GM19023 (cell line): Measurements from ENCODE around the gene PDK1.
"Not testable (repeated sequence)": the region's sequence is repeated elsewhere in the genome, so short reads cannot be mapped to it uniquely, and the experiment has no call there.

Source experiments
- ATAC-seq: cut with Tn5 transposase; IDR thresholded peaks from one replicate; pipeline ENCODE4 v1.9.1; 2021; ENCODE audit warnings: mild to moderate bottlenecking, moderate library complexity; ENCODE audit not compliant: unreplicated experiment

The PDK1 gene

GRCh38 chr2:172592190-172592589 lies 36.3 kb downstream of the PDK1 start:
- ATAC-seq, result not testable (repeated sequence)

- no peak for ATAC-seq
These were observed 40.9 kb downstream of the PDK1 start for GRCh38 chr2:172596776-172597175.

DNA sequence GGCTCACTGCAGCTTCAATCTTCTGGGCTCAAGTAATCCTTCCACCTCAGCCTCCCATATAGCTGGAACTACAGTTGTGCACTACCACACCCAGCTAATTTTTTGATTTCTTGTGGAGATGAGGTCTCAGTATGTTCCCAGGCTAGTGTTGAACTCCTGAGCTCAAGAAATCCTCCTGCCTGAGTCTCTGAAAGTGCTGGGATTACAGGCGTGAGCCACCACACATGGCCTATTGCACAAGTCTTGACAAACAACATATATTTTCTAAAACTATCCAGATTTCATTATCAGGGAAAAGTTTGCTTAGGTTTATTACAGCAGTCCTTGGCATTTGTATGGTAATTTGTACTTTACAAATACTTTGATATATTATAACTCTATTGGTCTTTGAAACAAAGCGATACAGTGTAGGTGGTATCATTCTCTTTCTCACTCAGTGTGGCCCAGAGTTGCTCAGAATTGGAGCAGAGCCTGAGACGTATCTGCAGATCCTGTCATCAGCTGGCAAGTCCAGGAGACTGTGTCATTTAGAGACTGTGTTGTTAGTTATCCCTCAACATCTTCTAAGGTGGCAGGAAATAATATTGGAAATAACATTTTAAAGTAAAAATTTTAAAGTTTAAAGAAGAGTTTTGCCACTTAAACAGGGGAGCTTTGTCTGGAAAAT lies 41.4 kb downstream of the PDK1 start:
- no peak for ATAC-seq

- no peak for ATAC-seq
These were observed 44.1 kb downstream of the PDK1 start for GRCh38 chr2:172599947-172600346.

- no peak for ATAC-seq
These were observed 44.7 kb downstream of the PDK1 start for GRCh38 chr2:172600557-172601008.

GRCh38 chr2:172606285-172606684 lies 50.4 kb downstream of the PDK1 start:
- no peak for ATAC-seq

DNA sequence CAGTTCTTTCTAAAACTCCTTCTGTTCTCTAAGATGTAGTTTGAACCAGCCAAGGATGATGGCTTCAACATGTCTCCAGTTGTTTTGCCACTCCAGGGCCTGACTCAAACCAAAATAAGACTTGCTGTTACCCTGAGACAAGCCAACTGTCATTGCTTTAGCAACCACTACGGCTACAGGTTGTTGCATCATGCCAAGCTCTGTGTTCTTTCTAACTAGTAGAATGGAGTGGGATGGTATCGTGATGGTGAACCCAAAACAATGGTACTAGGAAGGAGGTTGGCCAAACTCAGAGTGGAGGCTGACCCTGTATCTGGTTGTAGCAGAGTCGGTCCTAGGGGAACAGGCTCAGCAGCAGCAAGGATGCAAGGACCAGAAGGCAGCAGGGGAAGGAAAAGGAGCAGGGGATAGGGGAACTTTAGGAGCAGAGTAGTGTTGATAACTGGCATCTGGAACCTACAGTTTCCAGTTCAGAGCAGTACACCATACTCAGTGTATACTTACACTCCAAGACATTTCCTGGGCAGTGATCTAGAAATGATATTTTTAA lies 51.6 kb downstream of the PDK1 start:
- ATAC-seq, result no peak

DNA sequence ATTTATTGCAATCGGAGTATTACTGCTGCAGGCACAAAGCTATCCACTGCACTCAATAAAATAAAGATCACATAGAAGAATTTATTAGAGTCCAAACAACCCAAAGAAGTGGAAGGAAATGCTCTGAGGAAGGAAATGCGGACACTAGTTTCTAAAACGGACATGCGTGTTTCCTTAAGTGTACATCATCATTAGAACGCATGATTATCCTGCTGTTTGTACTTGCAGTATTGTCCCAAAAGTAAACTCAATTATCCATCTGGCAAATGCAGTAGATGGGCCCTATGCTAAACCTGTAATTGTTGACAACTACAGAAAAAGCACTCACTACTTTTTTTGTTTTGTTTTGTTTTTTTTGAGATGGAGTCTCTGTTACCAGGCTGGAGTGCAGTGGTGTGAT lies 53.6 kb downstream of the PDK1 start:
- ATAC-seq, result no peak

DNA sequence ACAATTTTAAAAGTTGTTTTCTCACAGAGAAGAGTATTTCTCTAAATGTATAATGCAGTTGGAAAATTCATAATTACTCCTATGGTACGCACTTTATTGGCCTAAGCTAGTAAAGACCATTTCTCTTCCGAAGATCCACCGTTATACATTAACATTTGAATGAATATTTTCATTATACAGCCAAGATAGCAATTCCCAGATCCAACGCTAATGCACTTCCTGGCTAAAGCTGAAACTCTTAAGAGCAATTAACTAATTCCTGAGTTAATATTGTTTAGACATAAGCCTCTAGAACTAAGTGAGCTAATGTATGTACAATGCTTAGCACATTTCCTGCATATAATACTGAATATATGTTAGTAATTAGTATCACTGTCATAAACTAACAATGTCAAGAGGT lies 56.2 kb downstream of the PDK1 start:
- no peak for ATAC-seq

GRCh38 chr2:172613040-172613439 lies 57.1 kb downstream of the PDK1 start:
- no peak for ATAC-seq

DNA sequence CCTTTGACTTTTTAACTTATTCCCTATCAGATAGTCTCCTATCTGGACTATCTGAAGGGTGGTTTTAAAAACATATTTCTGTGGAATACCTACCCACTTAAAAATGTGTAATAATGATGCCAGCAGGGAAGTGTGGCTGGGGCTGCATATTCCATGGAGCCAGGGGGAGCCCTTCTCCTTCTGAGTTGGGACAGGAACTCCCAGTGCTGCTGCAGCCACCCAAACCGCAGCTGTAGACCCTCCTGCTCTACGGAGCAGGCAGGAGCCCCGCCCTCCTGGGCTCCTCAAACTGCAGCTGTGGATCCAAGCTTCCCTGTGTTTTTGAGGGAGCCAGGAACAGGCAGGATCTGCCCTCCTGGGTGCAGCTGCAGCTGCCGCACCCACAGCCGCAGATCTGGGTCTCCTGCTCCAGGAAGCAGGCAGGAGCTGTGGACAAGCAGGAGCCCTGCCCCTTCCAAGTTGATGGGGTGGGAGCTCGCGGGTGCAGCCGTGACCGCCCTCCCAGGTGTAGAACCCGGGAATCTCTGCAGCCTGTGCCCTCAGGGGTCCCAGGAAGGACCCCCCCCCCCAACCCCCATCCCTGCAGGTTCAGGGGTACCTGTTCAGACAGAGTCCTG lies 57.8 kb downstream of the PDK1 start:
- no peak for ATAC-seq

DNA sequence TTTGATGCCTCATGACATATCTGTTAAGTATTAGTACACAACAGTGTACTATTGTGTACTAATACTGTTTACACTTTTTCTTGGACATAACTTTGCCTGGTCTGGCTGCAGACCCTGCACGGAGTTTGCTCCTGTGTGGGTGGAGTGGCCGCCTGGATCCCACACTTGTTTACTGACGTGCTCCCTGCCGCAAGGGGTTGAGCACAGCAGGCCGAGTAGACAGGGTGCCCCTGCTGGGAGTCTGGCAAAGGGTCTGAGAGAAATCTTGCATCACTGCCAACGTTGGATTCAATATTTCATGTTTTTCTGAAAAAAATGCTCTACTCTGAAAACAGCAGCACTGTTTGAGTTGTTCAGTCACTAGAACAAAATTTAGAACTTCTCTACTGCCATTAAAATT lies 59.0 kb downstream of the PDK1 start:
- ATAC-seq, result no peak

GRCh38 chr2:172615727-172616261 lies 59.9 kb downstream of the PDK1 start:
- ATAC-seq, result no peak

DNA sequence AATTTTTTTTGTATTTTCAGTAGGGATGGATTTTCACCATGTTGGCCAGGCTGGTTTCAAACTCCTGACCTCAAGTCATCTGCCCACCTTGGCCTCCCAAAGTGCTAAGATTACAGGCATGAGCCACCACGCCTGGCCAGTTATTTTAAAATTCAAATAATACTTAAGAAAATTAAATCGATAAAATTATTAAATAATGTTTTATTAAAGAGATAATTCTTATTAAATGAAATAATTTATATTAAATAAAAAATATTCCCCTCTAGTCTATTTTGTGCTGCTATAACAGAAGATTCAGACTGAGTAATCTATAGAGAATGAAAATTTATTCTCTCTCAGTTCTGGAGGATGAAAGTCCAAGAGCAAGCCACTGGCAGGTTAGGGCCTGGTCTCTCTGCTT lies 61.2 kb downstream of the PDK1 start:
- ATAC-seq, result no peak

- ATAC-seq, result no peak
These were observed 67.5 kb downstream of the PDK1 start for GRCh38 chr2:172623249-172623965.

- no peak for ATAC-seq
These were observed 69.1 kb downstream of the PDK1 start for GRCh38 chr2:172624996-172625395.

DNA sequence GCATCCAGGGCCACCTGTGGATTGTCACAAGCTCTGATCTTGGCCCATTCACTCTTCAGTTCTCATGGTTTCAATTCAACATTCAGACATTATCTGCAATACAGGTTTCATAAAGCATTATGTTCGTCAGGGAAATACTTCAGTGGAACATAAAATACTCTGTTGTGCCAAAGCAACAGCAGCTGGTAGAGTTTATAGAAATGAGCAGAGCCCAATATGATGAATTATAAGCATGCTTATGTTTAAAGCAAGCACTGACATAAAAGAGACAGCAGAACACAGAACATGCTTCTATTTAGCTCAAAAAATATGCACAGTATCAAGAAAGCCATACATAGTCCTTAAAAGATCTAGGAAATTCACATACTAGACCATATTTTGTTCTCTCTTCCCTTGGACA lies 71.3 kb downstream of the PDK1 start:
- no peak for ATAC-seq

- no peak for ATAC-seq
These were observed 72.2 kb downstream of the PDK1 start for GRCh38 chr2:172628085-172628484.

DNA sequence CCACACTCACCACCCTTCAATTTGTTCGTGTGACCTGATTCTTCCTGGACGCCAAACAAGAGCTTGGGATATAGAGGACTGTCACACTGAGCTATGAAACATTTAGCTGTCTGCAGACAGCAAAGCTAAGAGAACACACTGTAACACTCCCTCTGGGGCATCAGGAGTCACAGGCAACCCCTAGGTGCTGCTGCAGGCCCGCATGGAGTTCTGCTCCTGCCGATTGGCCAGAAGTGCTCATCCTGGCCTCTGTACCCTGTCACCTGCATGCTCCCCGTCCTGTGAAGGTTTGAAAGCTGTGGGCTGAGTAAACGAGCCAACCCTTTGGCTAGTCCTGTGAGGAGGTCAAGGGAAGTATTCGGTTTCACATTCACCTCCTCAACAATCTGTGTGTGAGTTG lies 73.7 kb downstream of the PDK1 start:
- ATAC-seq, result no peak

DNA sequence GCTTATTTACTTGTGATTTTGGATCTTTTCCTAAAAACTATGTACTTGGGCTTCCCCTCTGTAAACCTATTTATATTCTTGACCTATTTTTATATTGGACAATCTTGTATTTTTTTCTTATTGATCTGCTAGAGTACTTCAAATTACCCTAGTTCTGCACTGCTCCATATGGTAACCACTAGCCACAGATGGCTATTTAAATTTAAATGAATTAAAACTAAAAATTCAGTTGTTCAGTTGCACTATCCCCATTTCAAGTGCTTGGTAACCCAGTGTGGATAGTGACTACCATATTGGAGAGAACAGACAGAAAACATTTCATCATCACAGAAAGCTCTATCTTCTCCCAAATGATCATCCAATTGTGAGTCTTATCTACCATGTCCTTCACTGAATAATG lies 74.3 kb downstream of the PDK1 start:
- no peak for ATAC-seq

DNA sequence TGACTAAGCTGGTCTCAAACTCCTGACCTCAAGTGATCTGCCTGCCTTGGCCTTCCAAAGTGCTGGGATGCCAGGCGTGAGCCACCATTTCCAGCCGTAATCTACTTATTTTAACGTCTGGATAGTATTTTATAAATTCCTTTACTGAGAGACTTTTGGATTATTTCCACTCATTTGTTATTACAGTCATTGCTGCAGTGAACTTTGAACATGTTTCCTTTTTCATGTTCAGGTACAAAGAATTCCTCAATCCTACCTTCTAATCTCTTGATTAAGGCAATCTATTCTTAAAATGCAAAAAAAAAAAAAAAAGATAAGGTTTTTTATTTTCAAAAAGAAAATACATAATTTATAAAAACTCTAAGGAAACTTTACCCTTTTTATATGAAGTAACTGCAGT lies 78.6 kb downstream of the PDK1 start:
- ATAC-seq, result no peak

GRCh38 chr2:172635548-172635947 lies 79.7 kb downstream of the PDK1 start:
- no peak for ATAC-seq
